WTC11 (cell line): ENCODE data around the gene ESAM. TPM values are rescaled to one million over a fixed set of nuclear protein-coding genes. Genes with fewer than 3 reads are reported as not detected.

ENCODE experiments used
- ATAC-seq: fragments of 200-7000 bp; cut with Tn5 transposase; 2 replicates; pipeline ENCODE4 v1.10.0; 2021; ENCODE audit warnings: mild to moderate bottlenecking, moderate library complexity
- CTCF ChIA-PET: fragments of 300-600 bp; sonication (Branson Sonifier 250); formaldehyde crosslinking; loops from one replicate; lab custom pipeline; 2021; ENCODE audit warnings: antibody characterized with exemption; lab: Charles Lee
- POLR2A ChIA-PET: fragments of 350-600 bp; sonication (Branson Sonifier 250); formaldehyde crosslinking; loops from one replicate; lab custom pipeline; 2021; ENCODE audit warnings: antibody characterized with exemption; lab: Charles Lee
- DNase-seq: peaks from one replicate; pipeline ENCODE4 v3.0.0; 2021; ENCODE audit warnings: low spot score
- H3K27ac Mint-ChIP-seq: 2 replicates; pipeline ENCODE4 v1.8.0; 2021; ENCODE audit warnings: mixed read lengths
- H3K27me3 Mint-ChIP-seq: 2 replicates; pipeline ENCODE4 v1.8.0; 2021; ENCODE audit warnings: low read depth, mild to moderate bottlenecking, moderate library complexity, mixed read lengths
- H3K36me3 Mint-ChIP-seq: 2 replicates; pipeline ENCODE4 v1.8.0; 2021; ENCODE audit warnings: mixed read lengths
- H3K4me1 Mint-ChIP-seq: 2 replicates; pipeline ENCODE4 v1.8.0; 2022; ENCODE audit warnings: mixed read lengths
- H3K4me3 Mint-ChIP-seq: 2 replicates; pipeline ENCODE4 v1.8.0; 2021; ENCODE audit warnings: mild to moderate bottlenecking, moderate library complexity, mixed read lengths
- H3K9me3 Mint-ChIP-seq: 2 replicates; pipeline ENCODE4 v1.8.0; 2021; ENCODE audit warnings: mixed read lengths
- CDX4 ChIP-seq: fragments of 250-450 bp; sonication (Bioruptor Pico); IDR thresholded peaks from 2 replicates; pipeline ENCODE4 v1.9.0; 2021; ENCODE audit warnings: moderate library complexity, mild to moderate bottlenecking, inconsistent platforms, borderline replicate concordance
- HMGXB4 ChIP-seq: sonication (generic); formaldehyde crosslinking; IDR thresholded peaks from 2 replicates; pipeline ENCODE4 v1.8.1; 2023; ENCODE audit warnings: mild to moderate bottlenecking, moderate library complexity, missing genetic modification reagents
- IRF1 ChIP-seq: sonication (generic); formaldehyde crosslinking; IDR thresholded peaks from 2 replicates; pipeline ENCODE4 v1.8.0; 2023; ENCODE audit warnings: missing genetic modification reagents
- NFATC4 ChIP-seq: fragments of 250-450 bp; sonication (Bioruptor Pico); IDR thresholded peaks from 2 replicates; pipeline ENCODE4 v1.9.0; 2021; ENCODE audit warnings: mild to moderate bottlenecking
- OVOL2 ChIP-seq: fragments of 250-450 bp; sonication (Bioruptor Pico); IDR thresholded peaks from 2 replicates; pipeline ENCODE4 v1.9.0; 2021; ENCODE audit warnings: mild to moderate bottlenecking, borderline replicate concordance
- ZNF416 ChIP-seq: fragments of 250-450 bp; sonication (Bioruptor Pico); IDR thresholded peaks from 2 replicates; pipeline ENCODE4 v1.9.0; 2021; ENCODE audit warnings: mild to moderate bottlenecking, inconsistent platforms
- ZNF532 ChIP-seq: fragments of 250-450 bp; sonication (Bioruptor Pico); IDR thresholded peaks from 2 replicates; pipeline ENCODE4 v1.9.0; 2021; ENCODE audit warnings: mild to moderate bottlenecking, borderline replicate concordance
- total RNA-seq: library from RNA; stranded (reverse); gene quantifications from 3 replicates; pipeline ENCODE4 v1.2.3, GENCODE V29; 2021
- TF ChIP-seq, protein P1 (sequence below): sonication (generic); formaldehyde crosslinking; IDR thresholded peaks from 2 replicates; pipeline ENCODE4 v1.8.0; 2022; ENCODE audit warnings: mild to moderate bottlenecking, missing genetic modification reagents
- TF ChIP-seq, protein P2 (sequence below): fragments of 250-450 bp; sonication (Bioruptor Pico); IDR thresholded peaks from 2 replicates; pipeline ENCODE4 v2.1.2; 2022; ENCODE audit warnings: mild to moderate bottlenecking, moderate library complexity
- TF ChIP-seq, protein P3 (sequence below): fragments of 250-450 bp; sonication (Bioruptor Pico); IDR thresholded peaks from 2 replicates; pipeline ENCODE4 v1.9.0; 2021; ENCODE audit warnings: mild to moderate bottlenecking

Gene ESAM
- total RNA-seq, 1 experiment from 2014 or later: 0.48 TPM

- no peak overlapping the region for H3K27ac Mint-ChIP-seq
- peak overlapping the region; percentile 81 for H3K4me3 Mint-ChIP-seq
- H3K4me1 Mint-ChIP-seq: peaks cover 45% of the 10 kb centered on the region
- H3K36me3 Mint-ChIP-seq: no peaks in the 10 kb centered on the region
- H3K9me3 Mint-ChIP-seq: no peaks in the 10 kb centered on the region
- TF ChIP-seq HMGXB4 (CRISPR knock-in tag) (no peak), ZNF532 (no peak)
- TF ChIP-seq, protein P1, sequence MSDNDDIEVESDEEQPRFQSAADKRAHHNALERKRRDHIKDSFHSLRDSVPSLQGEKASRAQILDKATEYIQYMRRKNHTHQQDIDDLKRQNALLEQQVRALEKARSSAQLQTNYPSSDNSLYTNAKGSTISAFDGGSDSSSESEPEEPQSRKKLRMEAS (CRISPR knock-in tag): peak; percentile 33; the same call in 1 of the 2 replicates
- peaks cover 100% of the 10 kb centered on the region for H3K27me3 Mint-ChIP-seq
- CTCF ChIA-PET: interaction anchor here (0.7 to 1.8 kb wide), 6 partner anchors 22 to 76 kb away, joined by 3 to 6 read pairs (median 4); partner anchors contain the start of genes NRGN, SIAE and SPA17
- POLR2A ChIA-PET: no interaction called here
- ATAC-seq (peak; percentile 79), DNase-seq (peak; percentile 54)
Observed at GRCh38 chr11:124717786-124718651, 44.1 kb downstream of the ESAM start.

DNA sequence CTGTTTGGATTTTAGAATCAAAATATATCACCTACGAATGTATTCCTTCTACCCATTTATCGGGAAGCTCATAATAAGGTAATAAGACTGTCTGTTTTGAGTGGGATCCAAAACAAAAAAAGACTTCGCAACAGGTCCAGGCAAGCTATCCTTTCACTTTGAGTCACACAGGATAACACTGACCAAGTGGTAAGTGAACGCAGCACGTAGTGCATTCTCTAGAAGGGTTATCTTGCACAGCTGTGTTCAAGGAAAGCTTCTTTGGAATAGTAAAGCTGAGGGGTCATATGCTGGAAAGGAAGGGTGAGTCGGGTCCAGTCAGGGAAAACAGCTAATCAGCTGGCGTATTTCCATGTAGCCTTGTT lies 44.7 kb downstream of the ESAM start:
- Mint-ChIP-seq H3K27me3 (peaks cover 99% of the 10 kb centered on the region), H3K9me3 (no peaks in the 10 kb centered on the region), H3K4me1 (peaks cover 39% of the 10 kb centered on the region), H3K36me3 (no peaks in the 10 kb centered on the region), H3K27ac (no peak overlapping the region)
- POLR2A ChIA-PET: interaction anchor here (0.6 kb wide), 1 partner anchor 21 kb away, joined by 3 read pairs; no protein-coding TSS in a partner anchor
- TF ChIP-seq NFATC4 (CRISPR knock-in tag) (no peak), OVOL2 (CRISPR knock-in tag) (no peak), CDX4 (CRISPR knock-in tag) (no peak), IRF1 (no peak), ZNF416 (no peak)
- TF ChIP-seq, protein P2, sequence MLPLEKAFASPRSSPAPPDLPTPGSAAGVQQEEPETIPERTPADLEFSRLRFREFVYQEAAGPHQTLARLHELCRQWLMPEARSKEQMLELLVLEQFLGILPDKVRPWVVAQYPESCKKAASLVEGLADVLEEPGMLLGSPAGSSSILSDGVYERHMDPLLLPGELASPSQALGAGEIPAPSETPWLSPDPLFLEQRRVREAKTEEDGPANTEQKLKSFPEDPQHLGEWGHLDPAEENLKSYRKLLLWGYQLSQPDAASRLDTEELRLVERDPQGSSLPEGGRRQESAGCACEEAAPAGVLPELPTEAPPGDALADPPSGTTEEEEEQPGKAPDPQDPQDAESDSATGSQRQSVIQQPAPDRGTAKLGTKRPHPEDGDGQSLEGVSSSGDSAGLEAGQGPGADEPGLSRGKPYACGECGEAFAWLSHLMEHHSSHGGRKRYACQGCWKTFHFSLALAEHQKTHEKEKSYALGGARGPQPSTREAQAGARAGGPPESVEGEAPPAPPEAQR: no peak
- TF ChIP-seq, protein P3, sequence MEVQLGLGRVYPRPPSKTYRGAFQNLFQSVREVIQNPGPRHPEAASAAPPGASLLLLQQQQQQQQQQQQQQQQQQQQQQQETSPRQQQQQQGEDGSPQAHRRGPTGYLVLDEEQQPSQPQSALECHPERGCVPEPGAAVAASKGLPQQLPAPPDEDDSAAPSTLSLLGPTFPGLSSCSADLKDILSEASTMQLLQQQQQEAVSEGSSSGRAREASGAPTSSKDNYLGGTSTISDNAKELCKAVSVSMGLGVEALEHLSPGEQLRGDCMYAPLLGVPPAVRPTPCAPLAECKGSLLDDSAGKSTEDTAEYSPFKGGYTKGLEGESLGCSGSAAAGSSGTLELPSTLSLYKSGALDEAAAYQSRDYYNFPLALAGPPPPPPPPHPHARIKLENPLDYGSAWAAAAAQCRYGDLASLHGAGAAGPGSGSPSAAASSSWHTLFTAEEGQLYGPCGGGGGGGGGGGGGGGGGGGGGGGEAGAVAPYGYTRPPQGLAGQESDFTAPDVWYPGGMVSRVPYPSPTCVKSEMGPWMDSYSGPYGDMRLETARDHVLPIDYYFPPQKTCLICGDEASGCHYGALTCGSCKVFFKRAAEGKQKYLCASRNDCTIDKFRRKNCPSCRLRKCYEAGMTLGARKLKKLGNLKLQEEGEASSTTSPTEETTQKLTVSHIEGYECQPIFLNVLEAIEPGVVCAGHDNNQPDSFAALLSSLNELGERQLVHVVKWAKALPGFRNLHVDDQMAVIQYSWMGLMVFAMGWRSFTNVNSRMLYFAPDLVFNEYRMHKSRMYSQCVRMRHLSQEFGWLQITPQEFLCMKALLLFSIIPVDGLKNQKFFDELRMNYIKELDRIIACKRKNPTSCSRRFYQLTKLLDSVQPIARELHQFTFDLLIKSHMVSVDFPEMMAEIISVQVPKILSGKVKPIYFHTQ (CRISPR knock-in tag): no peak
- TF ChIP-seq, all 79 proteins: peak for 0
- CTCF ChIA-PET: interaction anchor here (0.7 to 1.8 kb wide), 5 partner anchors 29 to 76 kb away, joined by 3 to 6 read pairs (median 4); partner anchors contain the start of genes SIAE and SPA17
- peak overlapping the region; percentile 81 for H3K4me3 Mint-ChIP-seq
- no peak for ATAC-seq
- no peak for DNase-seq
